ENCODE data around the gene ABLIM1. TPM values are rescaled to one million over a fixed set of nuclear protein-coding genes. Genes with fewer than 3 reads are reported as not detected.

ABLIM1 gene
- total RNA-seq, 1 experiment from 2014 or later, result 274 TPM

- Histone ChIP-seq H3K4me1 (ENCODE audit: control insufficient read depth, insufficient read depth, low read length) (peaks cover 24% of the 10 kb centered on the region), H3K4me3 (ENCODE audit: low read depth in 2 of 2, low read length in 2 of 2) (no peak overlapping the region), H3K27ac (ENCODE audit: low read length) (no peak overlapping the region), H3K9me3 (ENCODE audit: control insufficient read depth, insufficient read depth, low read depth, low read length) (no peaks in the 10 kb centered on the region), H3K36me3 (ENCODE audit: control insufficient read depth, insufficient read depth, low read length) (peaks cover 5% of the 10 kb centered on the region), H3K27me3 (ENCODE audit: control insufficient read depth, insufficient read depth, low read length) (no peaks in the 10 kb centered on the region)
- intact Hi-C loops (cut with micrococcal nuclease; ENCODE audit: unreplicated experiment) (loop anchor here (5.0 kb wide), 1 partner anchor 145 kb away; no protein-coding TSS in a partner anchor), in situ Hi-C loops (cut with HindIII; ENCODE audit: low pct_unique_long_range_greater_than_20kb, low sequenced_read_pairs) (no loop called here)
- ChIA-PET POLR2A (no interaction called here), CTCF (interaction anchor here (0.7 kb wide), 1 partner anchor 52 kb away, joined by 3 read pairs; no protein-coding TSS in a partner anchor)
- BruUV-seq (replicated peaks), result no TSS peak
- TF ChIP-seq, protein P1, sequence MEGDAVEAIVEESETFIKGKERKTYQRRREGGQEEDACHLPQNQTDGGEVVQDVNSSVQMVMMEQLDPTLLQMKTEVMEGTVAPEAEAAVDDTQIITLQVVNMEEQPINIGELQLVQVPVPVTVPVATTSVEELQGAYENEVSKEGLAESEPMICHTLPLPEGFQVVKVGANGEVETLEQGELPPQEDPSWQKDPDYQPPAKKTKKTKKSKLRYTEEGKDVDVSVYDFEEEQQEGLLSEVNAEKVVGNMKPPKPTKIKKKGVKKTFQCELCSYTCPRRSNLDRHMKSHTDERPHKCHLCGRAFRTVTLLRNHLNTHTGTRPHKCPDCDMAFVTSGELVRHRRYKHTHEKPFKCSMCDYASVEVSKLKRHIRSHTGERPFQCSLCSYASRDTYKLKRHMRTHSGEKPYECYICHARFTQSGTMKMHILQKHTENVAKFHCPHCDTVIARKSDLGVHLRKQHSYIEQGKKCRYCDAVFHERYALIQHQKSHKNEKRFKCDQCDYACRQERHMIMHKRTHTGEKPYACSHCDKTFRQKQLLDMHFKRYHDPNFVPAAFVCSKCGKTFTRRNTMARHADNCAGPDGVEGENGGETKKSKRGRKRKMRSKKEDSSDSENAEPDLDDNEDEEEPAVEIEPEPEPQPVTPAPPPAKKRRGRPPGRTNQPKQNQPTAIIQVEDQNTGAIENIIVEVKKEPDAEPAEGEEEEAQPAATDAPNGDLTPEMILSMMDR (IDR thresholded peaks at IDR 0.05), result no peak
- TF ChIP-seq SIN3A (IDR thresholded peaks at IDR 0.05; ENCODE audit: borderline replicate concordance, insufficient read depth, low read depth, low read length) (no peak), TCF7L2 (IDR thresholded peaks at IDR 0.05; ENCODE audit: low read depth, low read length) (no peak), POLR2AphosphoS5 (IDR thresholded peaks at IDR 0.05; ENCODE audit: low read depth, low read length) (no peak)
- TF ChIP-seq, protein P2, sequence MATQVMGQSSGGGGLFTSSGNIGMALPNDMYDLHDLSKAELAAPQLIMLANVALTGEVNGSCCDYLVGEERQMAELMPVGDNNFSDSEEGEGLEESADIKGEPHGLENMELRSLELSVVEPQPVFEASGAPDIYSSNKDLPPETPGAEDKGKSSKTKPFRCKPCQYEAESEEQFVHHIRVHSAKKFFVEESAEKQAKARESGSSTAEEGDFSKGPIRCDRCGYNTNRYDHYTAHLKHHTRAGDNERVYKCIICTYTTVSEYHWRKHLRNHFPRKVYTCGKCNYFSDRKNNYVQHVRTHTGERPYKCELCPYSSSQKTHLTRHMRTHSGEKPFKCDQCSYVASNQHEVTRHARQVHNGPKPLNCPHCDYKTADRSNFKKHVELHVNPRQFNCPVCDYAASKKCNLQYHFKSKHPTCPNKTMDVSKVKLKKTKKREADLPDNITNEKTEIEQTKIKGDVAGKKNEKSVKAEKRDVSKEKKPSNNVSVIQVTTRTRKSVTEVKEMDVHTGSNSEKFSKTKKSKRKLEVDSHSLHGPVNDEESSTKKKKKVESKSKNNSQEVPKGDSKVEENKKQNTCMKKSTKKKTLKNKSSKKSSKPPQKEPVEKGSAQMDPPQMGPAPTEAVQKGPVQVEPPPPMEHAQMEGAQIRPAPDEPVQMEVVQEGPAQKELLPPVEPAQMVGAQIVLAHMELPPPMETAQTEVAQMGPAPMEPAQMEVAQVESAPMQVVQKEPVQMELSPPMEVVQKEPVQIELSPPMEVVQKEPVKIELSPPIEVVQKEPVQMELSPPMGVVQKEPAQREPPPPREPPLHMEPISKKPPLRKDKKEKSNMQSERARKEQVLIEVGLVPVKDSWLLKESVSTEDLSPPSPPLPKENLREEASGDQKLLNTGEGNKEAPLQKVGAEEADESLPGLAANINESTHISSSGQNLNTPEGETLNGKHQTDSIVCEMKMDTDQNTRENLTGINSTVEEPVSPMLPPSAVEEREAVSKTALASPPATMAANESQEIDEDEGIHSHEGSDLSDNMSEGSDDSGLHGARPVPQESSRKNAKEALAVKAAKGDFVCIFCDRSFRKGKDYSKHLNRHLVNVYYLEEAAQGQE (IDR thresholded peaks at IDR 0.05; ENCODE audit: insufficient read depth in 1 of 2, low read depth in 2 of 2, low read length in 1 of 2), result no peak
- DNase-seq (ENCODE audit: low read depth, low spot score) (no peak), ATAC-seq (no peak)
Observed at GRCh38 chr10:114547514-114547913, 110.6 kb downstream of the ABLIM1 start.

DNA sequence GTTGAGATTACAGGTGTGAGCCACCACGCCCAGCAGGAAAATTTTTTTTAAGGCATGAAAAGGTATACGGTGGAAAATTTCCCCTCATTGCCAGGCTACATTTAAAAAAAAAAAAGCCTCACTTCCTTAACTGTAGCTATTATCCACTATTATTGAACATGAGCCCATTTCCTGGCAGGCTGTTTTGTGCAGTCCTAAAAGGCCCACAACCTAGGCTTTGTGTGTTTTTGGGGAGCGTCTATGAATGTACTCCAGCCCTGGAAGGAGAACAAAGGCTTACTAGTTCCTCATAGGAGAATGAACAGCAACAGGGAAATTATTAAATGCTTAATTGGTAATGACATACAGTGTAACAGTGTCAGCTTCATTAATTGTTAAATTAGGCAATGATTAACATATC, 111.0 kb downstream of the ABLIM1 start:
- no TSS peak for BruUV-seq (replicated peaks)
- no peaks in the 10 kb centered on the region for H3K9me3 ChIP-seq (ENCODE audit: control insufficient read depth, insufficient read depth, low read depth, low read length)
- no peak overlapping the region for H3K4me3 ChIP-seq (ENCODE audit: low read depth in 2 of 2, low read length in 2 of 2)
- TF ChIP-seq, protein P2 (IDR thresholded peaks at IDR 0.05; ENCODE audit: insufficient read depth in 1 of 2, low read depth in 2 of 2, low read length in 1 of 2), result no peak
- TF ChIP-seq SIN3A (IDR thresholded peaks at IDR 0.05; ENCODE audit: borderline replicate concordance, insufficient read depth, low read depth, low read length) (no peak), POLR2AphosphoS5 (IDR thresholded peaks at IDR 0.05; ENCODE audit: low read depth, low read length) (no peak), TCF7L2 (IDR thresholded peaks at IDR 0.05; ENCODE audit: low read depth, low read length) (no peak)
- TF ChIP-seq, protein P1 (IDR thresholded peaks at IDR 0.05), result no peak
- DNase-seq (ENCODE audit: low read depth, low spot score) (no peak), ATAC-seq (no peak)
- no peaks in the 10 kb centered on the region for H3K27me3 ChIP-seq (ENCODE audit: control insufficient read depth, insufficient read depth, low read length)
- CTCF ChIA-PET, result interaction anchor here (0.7 kb wide), 1 partner anchor 53 kb away, joined by 3 read pairs; no protein-coding TSS in a partner anchor
- peaks cover 5% of the 10 kb centered on the region for H3K36me3 ChIP-seq (ENCODE audit: control insufficient read depth, insufficient read depth, low read length)
- H3K27ac ChIP-seq (ENCODE audit: low read length), result no peak overlapping the region
- intact Hi-C loops (cut with micrococcal nuclease; ENCODE audit: unreplicated experiment) (loop anchor here (5.0 kb wide), 1 partner anchor 145 kb away; no protein-coding TSS in a partner anchor), in situ Hi-C loops (cut with HindIII; ENCODE audit: low pct_unique_long_range_greater_than_20kb, low sequenced_read_pairs) (no loop called here)
- H3K4me1 ChIP-seq (ENCODE audit: control insufficient read depth, insufficient read depth, low read length), result peaks cover 19% of the 10 kb centered on the region
- POLR2A ChIA-PET, result no interaction called here

Measured in Panc1 (cell line).